NCI-H2171 treated with DMSO at 0.1 percent for 48 hours (cell line): ENCODE results near the gene TTC33.
"Not testable (repeated sequence)": the region's sequence is repeated elsewhere in the genome, so short reads cannot be mapped to it uniquely, and the experiment has no call there.

Experiments used
- DNase-seq: peaks from one replicate; lab custom pipeline; 2025; lab: John Stamatoyannopoulos, UW

Gene TTC33

DNA sequence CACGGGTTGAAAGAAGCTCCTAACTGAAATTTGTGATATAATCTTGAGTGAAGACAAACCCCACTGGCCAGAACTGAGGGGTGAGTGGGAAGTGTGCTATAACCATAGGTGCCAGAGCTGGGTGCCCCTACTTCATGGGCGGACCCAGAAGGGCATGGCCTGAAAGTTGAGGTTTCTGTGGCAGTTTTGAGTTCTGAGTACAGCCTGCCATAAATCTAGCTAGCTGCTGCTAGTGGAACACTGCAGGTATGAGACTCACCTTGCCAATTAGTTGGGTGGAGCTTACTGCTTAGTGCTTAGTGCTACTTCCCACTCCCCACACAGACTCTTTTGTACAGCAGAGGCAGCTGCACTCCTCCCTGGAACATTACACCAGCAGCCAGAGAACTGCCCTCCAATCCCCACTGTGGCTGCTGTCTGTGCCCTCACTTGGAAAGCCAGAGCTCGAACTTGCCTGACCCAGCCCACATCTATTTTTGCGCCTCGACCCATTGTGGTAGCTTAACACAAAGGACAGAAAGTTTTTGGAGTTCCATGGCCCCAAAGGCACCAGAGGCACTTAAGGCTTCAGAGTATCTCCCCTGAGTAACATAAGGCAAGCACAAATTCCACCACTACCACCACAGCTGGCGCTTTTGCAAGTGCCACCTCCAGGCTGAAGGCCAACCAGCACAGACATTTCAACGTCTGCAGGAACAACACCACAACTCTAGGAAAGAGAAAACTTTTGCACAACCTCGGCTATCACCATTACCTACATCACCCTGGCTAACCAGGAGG lies 103.1 kb downstream of the TTC33 start:
- no peak for DNase-seq

- no peak for DNase-seq
Measured at GRCh38 chr5:40651201-40651600, 104.6 kb downstream of the TTC33 start.

- no peak for DNase-seq
Measured at GRCh38 chr5:40649463-40650030, 106.2 kb downstream of the TTC33 start.

GRCh38 chr5:40648150-40648549 lies 107.6 kb downstream of the TTC33 start:
- no peak for DNase-seq

- DNase-seq = no peak
Measured at GRCh38 chr5:40646266-40646665, 109.5 kb downstream of the TTC33 start.

DNA sequence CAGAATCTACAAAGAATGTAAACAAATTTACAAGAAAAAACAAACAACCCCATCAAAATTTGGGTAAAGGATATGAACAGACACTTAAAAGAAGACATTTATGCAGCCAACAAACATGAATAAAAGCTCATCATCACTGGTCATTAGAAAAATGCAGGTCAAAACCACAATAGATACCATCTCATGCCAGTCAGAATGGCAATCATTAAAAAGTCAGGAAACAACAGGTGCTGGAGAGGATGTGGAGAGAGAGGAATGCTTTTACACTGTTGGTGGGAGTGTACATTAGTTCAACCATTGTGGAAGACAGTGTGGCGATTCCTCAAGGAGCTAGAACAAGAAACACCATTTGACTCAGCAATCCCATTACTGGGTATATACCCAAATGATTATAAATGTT lies 116.2 kb downstream of the TTC33 start:
- DNase-seq = not testable (repeated sequence)

DNA sequence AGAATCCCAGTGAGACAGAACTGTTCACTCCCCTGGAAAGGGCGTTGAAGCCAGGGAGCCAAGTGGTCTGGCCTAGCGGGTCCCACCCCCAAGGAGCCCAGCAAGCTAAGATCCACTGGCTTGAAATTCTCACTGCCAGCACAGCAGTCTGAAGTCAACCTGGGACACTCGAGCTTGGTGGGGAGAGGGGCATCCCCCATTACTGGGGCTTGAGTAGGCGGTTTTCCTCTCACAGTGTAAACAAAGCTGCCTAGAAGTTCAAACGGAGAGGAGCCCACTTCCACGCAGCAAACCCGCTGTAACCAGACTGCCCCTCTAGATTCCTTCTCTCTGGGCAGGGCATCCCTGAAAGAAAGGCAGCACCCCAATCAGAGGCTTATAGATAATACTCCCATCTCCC lies 121.2 kb downstream of the TTC33 start:
- DNase-seq = no peak

GRCh38 chr5:40634154-40634553 lies 121.6 kb downstream of the TTC33 start:
- DNase-seq = no peak

- no peak for DNase-seq
Measured at GRCh38 chr5:40631236-40631635, 124.5 kb downstream of the TTC33 start.

- no peak for DNase-seq
Measured at GRCh38 chr5:40630126-40630525, 125.6 kb downstream of the TTC33 start.

- DNase-seq = no peak
Measured at GRCh38 chr5:40628407-40628806, 127.4 kb downstream of the TTC33 start.

DNA sequence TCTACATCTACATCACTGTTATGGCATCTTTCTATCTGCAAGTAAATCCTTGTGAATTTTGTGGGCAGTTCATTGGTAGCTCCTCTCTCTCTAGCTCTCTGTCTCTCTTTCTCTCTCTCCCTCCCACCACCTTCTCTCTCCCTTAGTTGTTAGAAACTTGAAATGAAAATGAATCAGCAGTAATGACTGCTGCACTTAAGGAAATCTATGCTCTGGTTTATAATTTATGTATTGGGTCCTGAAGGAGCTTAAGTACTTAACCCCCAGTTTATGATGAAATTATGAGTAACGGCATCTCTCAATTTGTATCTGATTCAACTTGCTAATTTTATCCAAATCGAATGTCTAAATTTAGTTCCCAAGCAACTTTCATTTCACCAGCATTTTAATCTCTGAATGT lies 128.1 kb downstream of the TTC33 start:
- no peak for DNase-seq

- no peak for DNase-seq
Measured at GRCh38 chr5:40626801-40627200, 129.0 kb downstream of the TTC33 start.

- DNase-seq = no peak
Measured at GRCh38 chr5:40623480-40624420, 132.0 kb downstream of the TTC33 start.

DNA sequence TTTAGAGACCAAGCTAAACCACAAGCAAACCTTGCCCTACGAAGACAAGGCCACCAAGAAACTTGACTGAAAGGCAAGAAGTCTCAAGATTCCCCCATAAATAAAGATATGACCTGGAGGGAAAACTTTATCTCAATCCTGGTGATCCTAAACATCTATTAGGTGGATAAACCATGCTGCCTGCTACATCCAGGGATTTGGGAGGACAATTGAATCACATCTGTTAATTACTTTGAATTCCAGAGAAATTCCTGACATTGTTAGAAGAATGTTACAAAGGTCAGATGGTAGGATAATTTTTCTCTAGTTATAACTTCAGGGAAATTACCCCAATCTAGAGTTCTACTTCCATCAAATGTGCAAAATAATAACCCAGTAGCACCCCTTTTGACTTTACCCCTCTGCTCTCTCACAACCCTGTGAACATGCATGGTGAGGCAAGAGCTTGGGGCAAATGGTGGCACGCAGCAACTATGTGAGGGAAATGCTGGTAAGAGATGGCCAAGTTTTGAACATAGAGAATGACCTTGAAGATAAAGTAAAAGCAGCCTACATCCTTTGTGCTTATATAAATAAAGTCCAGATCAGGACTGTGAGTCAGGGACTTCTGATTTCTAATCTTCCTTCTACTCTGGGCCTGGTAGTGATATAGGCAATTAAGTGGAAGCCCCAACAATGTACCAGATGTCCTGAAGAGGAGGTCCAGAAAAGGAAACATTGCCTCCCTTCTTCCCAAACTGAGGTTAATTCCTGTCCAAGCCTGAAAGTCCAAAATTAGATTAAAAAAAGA lies 133.1 kb downstream of the TTC33 start:
- DNase-seq = no peak

- DNase-seq = no peak
Measured at GRCh38 chr5:40619421-40619820, 136.3 kb downstream of the TTC33 start.

DNA sequence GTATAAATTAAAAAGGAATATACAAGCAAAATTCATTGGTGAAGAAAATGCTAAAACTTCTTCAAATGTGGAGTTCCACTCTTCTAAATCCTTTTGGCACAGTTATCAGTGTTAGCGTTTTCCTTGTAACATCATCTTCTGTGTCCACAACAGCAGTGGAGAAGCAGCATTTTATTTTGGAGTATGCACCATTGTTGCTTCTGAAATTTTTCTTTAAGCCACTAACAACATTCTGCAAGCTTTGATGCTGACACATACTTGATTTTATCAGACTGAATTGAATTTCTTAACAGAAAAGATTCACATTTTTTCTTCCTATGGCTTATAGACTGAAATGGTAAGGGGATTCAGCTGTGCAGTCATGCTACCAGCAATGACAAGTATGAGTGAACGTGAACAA lies 136.8 kb downstream of the TTC33 start:
- DNase-seq = no peak

DNA sequence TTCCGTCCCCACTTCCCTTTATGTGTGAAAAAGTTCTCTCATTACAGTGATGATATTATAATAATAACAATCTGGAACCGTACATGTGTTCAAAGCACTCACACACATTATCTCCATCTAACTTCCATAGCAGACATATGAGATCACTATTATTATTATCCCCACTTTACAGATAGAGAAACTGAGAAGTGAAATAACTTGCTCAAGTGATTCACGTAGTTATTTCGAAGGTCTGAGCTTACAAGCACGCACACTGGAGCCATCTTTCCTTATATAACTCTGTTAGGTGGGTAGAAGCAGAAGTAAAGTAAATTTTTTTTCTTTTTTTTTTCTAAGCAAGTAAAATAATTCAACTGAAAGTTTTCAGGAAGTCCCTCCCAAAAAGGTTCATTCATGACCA lies 139.0 kb downstream of the TTC33 start:
- no peak for DNase-seq

DNA sequence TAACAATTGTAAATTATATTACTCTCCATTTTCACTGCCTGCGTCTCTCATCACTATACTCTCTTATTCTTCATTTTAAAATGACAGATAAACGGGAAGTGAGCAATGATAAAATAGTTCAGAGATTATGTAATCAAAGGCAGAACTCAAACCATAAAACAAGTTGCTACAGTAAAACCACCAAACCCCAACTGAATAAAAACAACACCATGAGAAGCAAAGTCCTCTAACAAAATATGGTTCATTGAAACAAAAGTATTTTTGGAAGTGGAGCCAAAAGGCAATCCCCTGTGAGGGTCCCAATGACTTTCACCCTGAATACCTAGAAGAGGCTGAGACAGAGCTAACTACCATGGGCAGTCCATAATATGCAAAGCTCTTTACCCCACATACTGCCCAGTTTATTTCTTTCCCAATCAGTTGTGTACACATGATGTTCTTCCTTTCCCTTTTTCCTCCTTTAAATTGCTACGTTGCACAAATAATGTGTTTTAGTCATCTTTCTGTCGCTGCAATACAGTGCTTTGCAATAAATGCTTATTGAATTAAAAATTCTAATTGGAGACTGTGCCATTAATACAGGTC lies 140.1 kb downstream of the TTC33 start:
- no peak for DNase-seq

DNA sequence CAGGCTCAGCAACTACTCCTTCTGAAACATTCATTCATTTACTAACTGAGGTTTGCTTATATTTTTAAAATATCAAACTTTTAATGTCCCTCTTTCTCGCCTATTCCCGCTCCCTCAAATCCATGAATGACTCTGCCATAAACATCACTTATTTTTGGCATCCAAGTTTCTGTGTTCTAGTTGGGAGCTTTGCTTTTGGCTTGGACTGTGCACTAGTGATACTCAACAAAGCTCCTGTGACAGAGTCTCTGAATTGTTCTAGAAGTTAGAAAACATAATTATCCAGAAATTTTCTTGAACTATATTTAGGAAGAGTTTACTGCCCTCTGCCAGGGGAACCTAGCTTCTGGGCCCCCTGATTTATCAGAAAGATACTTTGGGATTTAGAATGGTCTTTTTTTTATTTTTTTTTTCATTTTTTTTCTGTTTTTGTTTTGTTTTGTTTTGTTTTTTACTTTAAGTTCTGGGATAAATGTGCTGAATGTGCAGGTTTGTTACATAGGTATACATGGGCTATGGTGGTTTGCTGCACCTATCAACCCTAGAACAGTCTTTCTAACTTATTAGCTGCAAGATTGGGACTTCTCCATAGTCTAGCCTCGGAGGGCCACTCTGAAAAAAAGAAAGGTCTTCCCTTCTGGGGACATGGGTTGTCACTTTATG lies 140.7 kb downstream of the TTC33 start:
- no peak for DNase-seq

- no peak for DNase-seq
Measured at GRCh38 chr5:40614466-40614865, 141.3 kb downstream of the TTC33 start.
